SHP77 treated with DMSO at 0.1 percent for 48 hours (cell line): ENCODE results near the gene GDF2.

Source experiments
- DNase-seq: peaks from one replicate; lab custom pipeline; 2025; lab: John Stamatoyannopoulos, UW

The GDF2 gene

DNA sequence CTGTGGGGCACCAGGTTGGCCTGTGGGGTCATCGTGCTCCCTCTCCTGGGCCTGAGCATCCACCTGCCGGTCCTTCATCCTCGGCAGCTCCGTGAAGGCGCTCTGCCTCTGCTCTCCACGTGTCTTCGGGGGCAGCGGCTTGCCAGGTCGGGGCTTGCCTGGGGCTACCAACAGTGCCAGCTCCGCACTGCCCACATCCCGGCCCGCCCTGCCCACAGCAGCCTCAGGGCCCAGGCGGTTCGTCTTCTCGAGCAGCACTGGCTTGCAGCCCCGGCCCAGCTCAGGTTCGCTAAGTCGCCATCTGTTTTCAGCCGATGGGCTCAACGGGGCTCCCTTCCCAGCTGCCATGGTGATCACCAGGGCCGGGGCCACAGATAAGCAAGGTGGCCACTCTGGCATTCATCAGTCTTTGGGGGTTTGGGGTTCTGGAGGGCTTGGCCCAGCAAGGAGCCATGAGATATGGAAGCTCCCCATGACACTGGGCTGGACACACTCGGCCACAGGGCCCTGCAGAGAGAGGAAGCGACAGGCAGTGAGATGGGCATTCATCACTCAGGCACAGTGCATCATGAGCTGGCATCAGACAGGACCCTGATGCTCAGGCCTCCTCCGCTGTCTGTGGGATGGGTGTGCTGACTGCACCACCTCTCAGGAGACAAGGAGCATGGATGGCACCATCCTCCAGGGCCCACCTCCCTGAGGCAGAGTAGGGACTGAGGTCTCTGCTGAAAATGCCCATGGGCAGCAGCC, 46.4 kb downstream of the GDF2 start:
- no peak for DNase-seq

DNA sequence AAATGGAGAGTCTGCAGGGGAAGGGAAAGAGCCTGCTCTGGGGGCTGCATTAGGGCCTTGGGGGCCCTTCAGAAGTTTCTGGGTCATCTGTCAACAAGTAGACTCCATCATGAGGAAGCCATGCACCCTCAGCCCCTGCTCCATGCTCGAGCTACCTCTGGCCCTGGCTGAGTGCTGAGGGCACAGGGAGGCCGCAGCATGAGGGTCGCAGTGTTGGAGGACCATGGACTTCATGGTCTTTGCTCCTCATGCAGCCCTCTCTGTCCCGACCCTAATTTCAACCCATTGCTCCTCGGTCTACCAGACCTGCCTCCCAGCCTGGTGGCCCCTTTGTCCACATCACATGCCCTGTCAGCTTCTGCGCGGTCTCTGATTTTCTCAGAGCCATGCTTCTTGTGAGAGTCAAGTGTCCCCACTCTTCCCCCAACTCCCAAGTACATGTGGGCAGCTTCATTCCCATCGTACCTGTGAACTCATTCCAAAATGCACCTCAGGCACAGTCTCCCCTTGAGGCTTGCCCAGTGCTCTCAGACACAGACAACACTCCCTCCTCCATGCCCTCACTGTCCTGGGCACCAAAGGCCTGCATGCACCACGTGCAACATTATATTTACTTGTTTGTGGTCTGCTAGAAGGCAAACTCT, 47.1 kb downstream of the GDF2 start:
- no peak for DNase-seq

DNA sequence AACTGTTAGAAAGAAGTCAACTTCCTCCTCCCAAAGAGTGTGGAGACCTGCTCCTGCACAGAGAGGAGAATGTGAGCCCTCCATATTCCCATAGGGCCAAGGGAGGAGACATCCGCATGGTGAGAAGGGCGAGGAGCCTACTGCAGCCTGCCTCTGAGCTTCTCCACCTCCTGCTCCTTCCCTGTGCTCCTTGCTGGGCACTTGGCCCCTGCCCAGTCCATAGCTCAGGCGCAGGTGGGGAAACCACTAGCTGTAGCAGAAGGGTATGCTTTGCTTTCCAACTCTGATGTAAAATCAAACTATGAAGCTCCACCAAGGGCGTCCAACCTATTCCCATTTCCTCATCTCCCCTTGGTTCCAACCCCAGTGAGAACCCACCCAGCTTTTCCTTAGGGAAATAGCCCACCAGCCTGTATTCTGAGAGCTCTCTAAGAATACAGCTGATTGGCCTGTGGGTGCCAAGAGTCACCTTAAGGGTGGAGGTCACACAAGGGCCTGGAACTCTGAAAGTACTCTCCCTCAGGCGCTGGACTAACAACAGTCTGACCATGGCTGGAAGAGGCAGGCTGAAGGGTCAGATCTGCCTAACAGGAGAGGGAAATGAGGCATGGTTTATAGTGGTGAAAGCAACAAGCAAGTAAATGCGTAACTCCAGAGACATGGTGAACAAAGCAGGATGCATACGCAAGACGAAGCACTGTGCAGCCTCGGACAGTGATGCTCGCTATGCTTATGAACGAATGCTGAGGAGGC, 47.9 kb downstream of the GDF2 start:
- DNase-seq: no peak

DNA sequence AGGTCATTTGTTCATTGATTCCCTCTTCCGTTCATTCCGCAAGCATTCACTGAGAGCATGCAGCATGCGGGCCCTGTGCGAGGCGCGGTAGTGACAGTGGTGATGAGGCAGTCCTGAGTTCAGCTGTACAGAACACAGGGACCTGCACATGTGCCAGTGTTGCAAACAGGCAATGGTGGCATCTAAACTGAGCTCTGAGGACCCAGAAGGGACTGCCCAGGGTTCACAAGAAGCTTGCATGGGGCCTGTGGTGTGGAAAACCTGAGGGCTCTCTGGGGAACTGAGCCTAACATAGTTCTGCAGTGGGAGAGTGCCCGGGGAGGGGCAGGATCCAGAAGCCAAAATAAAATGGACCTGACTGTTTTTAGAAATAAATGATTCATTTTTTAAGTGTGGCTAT, 48.6 kb downstream of the GDF2 start:
- DNase-seq: no peak

- no peak for DNase-seq
Measured at GRCh38 chr10:47371629-47372485, 49.6 kb downstream of the GDF2 start.

GRCh38 chr10:47372726-47373125, 50.5 kb downstream of the GDF2 start:
- DNase-seq: no peak

DNA sequence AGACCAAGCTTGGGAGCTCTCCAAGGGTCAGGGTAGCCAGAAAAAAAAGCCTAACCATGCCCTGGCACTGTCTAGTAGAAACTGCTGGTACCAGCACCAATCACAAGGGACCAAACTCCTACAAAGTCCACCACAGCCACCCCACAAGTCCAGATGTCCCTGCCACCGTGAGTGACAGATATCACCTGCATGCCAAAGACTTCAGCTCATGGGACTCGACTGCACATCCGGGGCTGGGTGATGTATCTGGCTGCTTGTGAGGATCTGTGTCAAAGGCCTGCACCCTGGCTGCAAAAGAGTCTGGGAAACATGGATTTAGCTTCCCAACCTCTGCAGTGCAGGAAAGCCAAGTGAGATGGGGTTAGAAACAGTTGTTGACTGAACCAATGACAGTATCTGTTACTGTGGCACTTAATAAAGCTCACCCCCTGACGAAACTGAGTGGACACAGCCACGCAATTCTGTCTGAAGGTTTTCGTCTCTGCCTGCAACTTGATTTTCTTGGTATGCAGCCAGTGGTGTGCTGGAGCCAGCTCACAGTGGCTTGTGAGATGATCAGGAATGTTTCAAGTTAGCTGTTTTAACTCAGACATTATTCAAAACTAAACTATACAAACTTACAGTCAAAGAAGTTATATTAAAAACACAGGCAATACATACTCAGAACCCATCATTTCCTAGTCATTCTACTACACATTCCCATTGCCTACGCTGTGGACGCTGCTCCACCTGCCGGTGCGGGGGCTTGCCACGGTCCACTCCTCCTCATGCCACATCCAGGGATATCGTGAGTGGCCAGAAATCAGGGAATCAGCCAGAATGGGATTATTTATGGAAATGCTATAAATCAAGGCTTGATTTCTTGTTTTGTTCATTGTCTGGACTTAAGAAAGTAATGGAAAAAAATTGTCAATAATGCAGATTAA, 52.6 kb downstream of the GDF2 start:
- DNase-seq: no peak

GRCh38 chr10:47376522-47377220, 54.4 kb downstream of the GDF2 start:
- no peak for DNase-seq
